Fibroblast of the aortic adventitia (primary cell): ENCODE data around the gene GRIK4. TPM values are rescaled to one million over a fixed set of nuclear protein-coding genes. Genes with fewer than 3 reads are reported as not detected.
A peak's percentile ranks its signal among the peaks of the same experiment; 100 is the strongest.

Experiments
- DNase-seq: peaks from one replicate; pipeline ENCODE4 v3.0.0-alpha.2; 2010; ENCODE audit warnings: low read depth
- H3K4me3 ChIP-seq: 2 replicates; pipeline ENCODE4 v1.5.1; 2011; ENCODE audit warnings: low read depth, mild to moderate bottlenecking, control low read depth, low read length, moderate library complexity
- total RNA-seq: library from RNA; depleted of rRNA; stranded (reverse); fragments of >200 nt; gene quantifications from 2 replicates; pipeline ENCODE4 v1.2.3, GENCODE V29; 2012; ENCODE audit warnings: low replicate concordance
- TF ChIP-seq, protein P1 (sequence below): IDR thresholded peaks from 2 replicates; pipeline ENCODE4 v1.5.1; 2011; ENCODE audit warnings: mild to moderate bottlenecking, low read length, control low read depth, inconsistent platforms; ENCODE audit not compliant: insufficient read depth

Gene GRIK4
- total RNA-seq, 1 donor: not detected

DNA sequence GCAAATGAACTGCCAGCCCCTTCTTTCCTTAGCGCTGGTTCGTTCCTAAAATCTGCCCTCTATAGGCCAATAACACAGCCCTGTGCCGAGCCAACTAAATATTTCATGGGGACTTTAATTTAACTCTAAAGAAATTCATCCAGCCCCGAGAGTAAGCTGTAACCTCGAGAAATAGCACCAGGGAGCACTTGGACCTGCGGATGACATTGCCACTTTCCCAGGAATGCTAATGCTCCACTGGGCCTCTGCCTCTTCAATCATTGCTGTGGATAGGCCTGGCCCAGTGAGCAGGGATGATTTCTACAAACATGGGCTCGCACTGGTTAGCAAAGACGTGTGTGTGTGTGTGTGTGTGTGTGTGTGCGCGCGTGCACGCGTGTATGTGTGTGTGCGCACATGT lies 417.1 kb downstream of the GRIK4 start:
- TF ChIP-seq, protein P1, sequence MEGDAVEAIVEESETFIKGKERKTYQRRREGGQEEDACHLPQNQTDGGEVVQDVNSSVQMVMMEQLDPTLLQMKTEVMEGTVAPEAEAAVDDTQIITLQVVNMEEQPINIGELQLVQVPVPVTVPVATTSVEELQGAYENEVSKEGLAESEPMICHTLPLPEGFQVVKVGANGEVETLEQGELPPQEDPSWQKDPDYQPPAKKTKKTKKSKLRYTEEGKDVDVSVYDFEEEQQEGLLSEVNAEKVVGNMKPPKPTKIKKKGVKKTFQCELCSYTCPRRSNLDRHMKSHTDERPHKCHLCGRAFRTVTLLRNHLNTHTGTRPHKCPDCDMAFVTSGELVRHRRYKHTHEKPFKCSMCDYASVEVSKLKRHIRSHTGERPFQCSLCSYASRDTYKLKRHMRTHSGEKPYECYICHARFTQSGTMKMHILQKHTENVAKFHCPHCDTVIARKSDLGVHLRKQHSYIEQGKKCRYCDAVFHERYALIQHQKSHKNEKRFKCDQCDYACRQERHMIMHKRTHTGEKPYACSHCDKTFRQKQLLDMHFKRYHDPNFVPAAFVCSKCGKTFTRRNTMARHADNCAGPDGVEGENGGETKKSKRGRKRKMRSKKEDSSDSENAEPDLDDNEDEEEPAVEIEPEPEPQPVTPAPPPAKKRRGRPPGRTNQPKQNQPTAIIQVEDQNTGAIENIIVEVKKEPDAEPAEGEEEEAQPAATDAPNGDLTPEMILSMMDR: peak; percentile 11
- no peak for DNase-seq

DNA sequence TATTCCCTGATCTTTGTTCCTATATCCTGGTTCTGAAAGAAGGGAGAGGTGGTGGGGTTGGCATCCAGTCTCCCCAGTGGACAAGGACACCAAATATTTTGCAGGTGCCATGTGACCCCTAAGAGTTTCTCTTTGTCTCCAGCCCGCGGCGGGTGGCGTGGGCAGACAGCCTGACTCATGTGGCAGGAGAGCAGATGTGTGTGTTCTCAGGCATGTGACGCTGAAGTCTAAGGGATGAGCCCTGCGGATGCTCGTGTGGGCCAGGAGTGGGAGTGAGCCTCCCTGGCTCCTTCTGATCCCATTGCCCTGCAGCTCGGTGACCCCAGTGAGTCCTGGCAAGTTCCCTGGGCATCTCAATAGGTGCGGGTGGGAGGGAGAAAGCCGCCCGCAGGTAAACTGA lies 417.5 kb downstream of the GRIK4 start:
- DNase-seq: no peak
- no peak overlapping the region for H3K4me3 ChIP-seq
- TF ChIP-seq, protein P1: no peak

More for the DNA sequence above, 417.1 kb downstream of the GRIK4 start:
- no peak overlapping the region for H3K4me3 ChIP-seq

DNA sequence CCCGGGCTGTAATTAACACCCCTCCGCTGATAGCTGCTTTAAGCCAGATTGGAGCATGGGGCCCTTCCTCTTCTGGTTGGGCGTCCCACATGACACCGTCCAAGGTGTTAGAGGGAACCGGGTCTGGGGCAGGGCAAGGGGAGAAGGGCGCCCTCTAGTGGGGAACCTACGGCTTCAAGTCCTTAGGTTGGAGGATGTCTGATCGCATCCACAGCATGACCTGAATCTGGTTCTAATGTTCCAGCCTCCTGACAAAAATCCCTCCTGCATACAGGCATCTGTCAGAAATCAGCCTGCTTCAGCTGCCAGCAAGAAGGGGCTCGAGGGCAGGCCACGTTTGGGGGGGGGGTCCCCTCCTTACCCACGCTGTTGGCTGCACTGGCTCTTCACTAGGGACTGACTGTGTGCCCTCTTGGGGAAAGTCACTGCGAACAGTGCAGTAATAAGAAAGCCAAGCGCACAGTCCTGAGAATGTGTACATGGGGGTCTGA lies 418.2 kb downstream of the GRIK4 start:
- no peak overlapping the region for H3K4me3 ChIP-seq
- peak; percentile 46 for DNase-seq
- TF ChIP-seq, protein P1: peak; percentile 62

DNA sequence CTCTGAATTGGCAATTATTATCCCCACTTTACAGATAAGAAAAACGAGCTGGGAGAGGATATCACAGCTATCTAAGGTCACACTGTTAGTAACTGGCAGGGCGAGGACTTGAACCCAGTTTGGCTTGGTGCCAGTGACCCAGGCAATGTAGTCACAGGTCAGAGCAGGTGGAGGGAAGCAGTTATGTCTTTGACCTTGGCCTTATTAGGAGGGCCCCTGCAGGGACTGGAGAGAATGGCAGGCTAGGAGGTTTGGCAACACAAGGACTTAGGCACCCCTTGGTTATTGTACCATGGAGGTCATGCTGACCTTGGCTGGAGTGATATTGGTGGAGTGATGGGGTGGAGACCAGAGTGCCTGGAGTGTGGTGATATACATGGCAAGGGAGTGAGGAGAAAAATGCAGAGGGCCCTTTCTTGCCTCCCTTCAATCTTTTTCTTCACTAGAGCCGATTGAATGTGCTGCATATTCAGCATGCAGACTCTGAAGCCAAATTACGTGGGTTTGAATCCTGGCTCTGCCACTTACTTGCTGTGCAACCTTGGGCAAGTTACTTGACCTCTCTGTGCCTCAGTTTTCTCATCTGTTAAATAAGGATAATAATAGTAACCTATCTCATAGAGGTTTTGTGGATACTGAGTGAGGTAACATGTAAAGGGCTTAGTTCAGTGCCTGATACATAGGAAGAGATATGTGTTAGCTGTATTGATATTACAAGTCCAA lies 419.7 kb downstream of the GRIK4 start:
- TF ChIP-seq, protein P1: peak; percentile 10
- no peak for DNase-seq
- no peak overlapping the region for H3K4me3 ChIP-seq

DNA sequence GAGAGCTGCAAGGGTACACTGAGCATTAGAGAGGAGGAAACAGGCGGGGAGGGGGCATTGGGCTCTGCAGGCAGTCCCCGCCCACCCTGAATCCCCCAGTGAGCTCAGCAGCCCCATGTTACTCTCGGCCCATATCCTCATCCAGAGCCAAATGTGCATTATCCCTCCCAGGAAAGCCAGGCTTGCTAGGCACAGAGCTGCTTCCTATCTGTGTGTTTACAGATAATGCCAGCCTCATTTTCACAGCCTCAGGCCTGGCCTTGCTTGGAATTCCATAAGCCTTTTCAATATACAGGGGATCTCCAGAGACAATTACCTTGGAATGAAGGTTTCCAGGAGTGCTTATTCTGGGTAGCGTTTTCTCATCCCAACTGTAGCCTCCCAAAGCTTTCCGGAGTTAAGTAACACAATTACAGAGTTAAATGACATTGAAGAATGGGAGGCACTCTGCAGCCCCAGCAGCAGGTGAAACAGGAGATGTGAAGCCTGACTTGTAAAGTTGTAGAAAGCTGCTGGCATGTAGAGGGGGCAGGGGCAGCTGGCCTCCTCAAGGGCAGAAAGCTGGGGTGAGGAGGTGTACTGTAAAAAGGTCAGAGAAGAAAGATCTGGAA lies 420.9 kb downstream of the GRIK4 start:
- TF ChIP-seq, protein P1: no peak
- no peak for DNase-seq
- no peak overlapping the region for H3K4me3 ChIP-seq

DNA sequence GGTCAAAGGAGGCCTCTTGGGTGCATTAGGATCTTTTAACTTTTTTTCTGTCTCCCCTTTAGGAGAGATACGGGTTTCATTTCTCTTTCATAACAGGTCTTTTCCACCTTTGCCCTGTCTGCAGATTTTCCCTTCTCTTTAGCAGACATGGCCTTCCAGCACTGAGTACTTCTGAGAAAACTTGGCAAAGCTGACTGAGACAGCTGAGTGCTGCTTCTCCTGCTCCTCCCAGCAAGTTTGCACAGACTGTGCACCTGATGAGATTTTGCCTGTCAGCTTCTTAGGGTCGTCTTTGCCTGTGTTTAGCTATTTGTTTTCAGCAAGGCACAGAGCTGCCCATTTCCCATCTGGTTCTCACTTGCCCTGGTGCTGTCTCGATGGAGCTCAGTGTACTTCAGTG lies 424.8 kb downstream of the GRIK4 start:
- H3K4me3 ChIP-seq: no peak overlapping the region
- no peak for DNase-seq
- TF ChIP-seq, protein P1: no peak
